Measurements from ENCODE around the gene KRT80. TPM values are rescaled to one million over a fixed set of nuclear protein-coding genes. Genes with fewer than 3 reads are reported as not detected.
"Not testable (repeated sequence)": the region's sequence is repeated elsewhere in the genome, so short reads cannot be mapped to it uniquely, and the experiment has no call there.

The KRT80 gene
- not detected in 2 replicates for polyA plus RNA-seq (2014; cell fraction: cytosol; rRNA removed)
- polyA plus RNA-seq (2014; cell fraction: nucleus; rRNA removed): not detected in 2 replicates

- no peak for DNase-seq (ENCODE audit: low spot score)
Measured at GRCh38 chr12:52191841-52192791, at the start of gene KRT80. Gene KRT80, minus strand, starts transcription at chr12:52192014. Its CDS starts 112 bp downstream, at chr12:52191902.

GRCh38 chr12:52241205-52241842, 49.5 kb upstream of the KRT80 start:
- DNase-seq (ENCODE audit: low spot score): no peak

GRCh38 chr12:52240247-52240646, 48.4 kb upstream of the KRT80 start:
- not testable (repeated sequence) for DNase-seq (ENCODE audit: low spot score)

- DNase-seq (ENCODE audit: low spot score): no peak
Measured at GRCh38 chr12:52239767-52240166, 48.0 kb upstream of the KRT80 start.

- no peak for DNase-seq (ENCODE audit: low spot score)
Measured at GRCh38 chr12:52238916-52239646, 47.3 kb upstream of the KRT80 start.

- no peak for DNase-seq (ENCODE audit: low spot score)
Measured at GRCh38 chr12:52238207-52238840, 46.5 kb upstream of the KRT80 start.

GRCh38 chr12:52236386-52237050, 44.7 kb upstream of the KRT80 start:
- no peak for DNase-seq (ENCODE audit: low spot score)

- no peak for DNase-seq (ENCODE audit: low spot score)
Measured at GRCh38 chr12:52235822-52236361, 44.1 kb upstream of the KRT80 start.

- no peak for DNase-seq (ENCODE audit: low spot score)
Measured at GRCh38 chr12:52235001-52235764, 43.4 kb upstream of the KRT80 start.

GRCh38 chr12:52234223-52234810, 42.5 kb upstream of the KRT80 start:
- no peak for DNase-seq (ENCODE audit: low spot score)

GRCh38 chr12:52233462-52234207, 41.8 kb upstream of the KRT80 start:
- no peak for DNase-seq (ENCODE audit: low spot score)

GRCh38 chr12:52232674-52233461, 41.1 kb upstream of the KRT80 start, which contains the start of gene KRT7:
Gene KRT7, plus strand, starts transcription at chr12:52233243. Its CDS starts 54 bp downstream, at chr12:52233297.
- no peak for DNase-seq (ENCODE audit: low spot score)

- DNase-seq (ENCODE audit: low spot score): no peak
Measured at GRCh38 chr12:52232203-52232673, 40.4 kb upstream of the KRT80 start.

- DNase-seq (ENCODE audit: low spot score): no peak
Measured at GRCh38 chr12:52231305-52232202, 39.7 kb upstream of the KRT80 start.

- DNase-seq (ENCODE audit: low spot score): no peak
Measured at GRCh38 chr12:52230364-52231281, 38.8 kb upstream of the KRT80 start.
